Breast epithelium (tissue), 3 donors: Measurements from ENCODE around the gene WWOX.

Experiments used
- POLR2A ChIP-seq: fragments of 450-650 bp; IDR thresholded peaks from one replicate; pipeline ENCODE4 v1.6.1; 2016; ENCODE audit warnings: antibody characterized with exemption, mild to moderate bottlenecking, moderate library complexity
- TF ChIP-seq, protein P1 (sequence below), 3 donors: fragments of 450-650 bp; IDR thresholded peaks; one replicate each; pipeline ENCODE4 v1.5.1; 2016 to 2017; ENCODE audit warnings: antibody characterized with exemption in 3 of 3, mild to moderate bottlenecking in 3 of 3, moderate library complexity in 3 of 3

GRCh38 chr16:78919852-78920251 lies 820.4 kb downstream of the WWOX start:
- no peak for TF ChIP-seq POLR2A
- TF ChIP-seq, protein P1, sequence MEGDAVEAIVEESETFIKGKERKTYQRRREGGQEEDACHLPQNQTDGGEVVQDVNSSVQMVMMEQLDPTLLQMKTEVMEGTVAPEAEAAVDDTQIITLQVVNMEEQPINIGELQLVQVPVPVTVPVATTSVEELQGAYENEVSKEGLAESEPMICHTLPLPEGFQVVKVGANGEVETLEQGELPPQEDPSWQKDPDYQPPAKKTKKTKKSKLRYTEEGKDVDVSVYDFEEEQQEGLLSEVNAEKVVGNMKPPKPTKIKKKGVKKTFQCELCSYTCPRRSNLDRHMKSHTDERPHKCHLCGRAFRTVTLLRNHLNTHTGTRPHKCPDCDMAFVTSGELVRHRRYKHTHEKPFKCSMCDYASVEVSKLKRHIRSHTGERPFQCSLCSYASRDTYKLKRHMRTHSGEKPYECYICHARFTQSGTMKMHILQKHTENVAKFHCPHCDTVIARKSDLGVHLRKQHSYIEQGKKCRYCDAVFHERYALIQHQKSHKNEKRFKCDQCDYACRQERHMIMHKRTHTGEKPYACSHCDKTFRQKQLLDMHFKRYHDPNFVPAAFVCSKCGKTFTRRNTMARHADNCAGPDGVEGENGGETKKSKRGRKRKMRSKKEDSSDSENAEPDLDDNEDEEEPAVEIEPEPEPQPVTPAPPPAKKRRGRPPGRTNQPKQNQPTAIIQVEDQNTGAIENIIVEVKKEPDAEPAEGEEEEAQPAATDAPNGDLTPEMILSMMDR (IDR thresholded peaks at IDR 0.05): no peak
